ENCODE results near the gene P2RX7.

Gene P2RX7

GRCh38 chr12:121110211-121110940 is 22.3 kb upstream of the P2RX7 start:
- Histone ChIP-seq H3K4me2 (ENCODE audit: low read length) (no peak overlapping the region), H3K4me1 (ENCODE audit: insufficient read depth, low read length, severe bottlenecking) (no peaks in the 10 kb centered on the region), H3K36me3 (ENCODE audit: insufficient read depth, low read length) (no peaks in the 10 kb centered on the region), H2AFZ (ENCODE audit: low read length) (no peak overlapping the region), H3K9me3 (ENCODE audit: low read length) (no peaks in the 10 kb centered on the region), H3F3A (ENCODE audit: insufficient read depth, low read length) (no peaks in the 10 kb centered on the region), H3K9ac (ENCODE audit: low read length) (no peak overlapping the region), H3K4me3 (ENCODE audit: low read depth, low read length, poor library complexity, severe bottlenecking) (no peak overlapping the region), H3K27ac (ENCODE audit: low read depth, low read length, poor library complexity, severe bottlenecking) (no peak overlapping the region), H4K20me1 (ENCODE audit: insufficient read depth, low read length) (no peaks in the 10 kb centered on the region), H3K9me2 (ENCODE audit: low read depth, low read length) (no peaks in the 10 kb centered on the region), H3K79me2 (ENCODE audit: insufficient read depth, low read length) (no peaks in the 10 kb centered on the region), H3K27me3 (ENCODE audit: insufficient read depth, low read length) (peaks cover 4% of the 10 kb centered on the region; the same call in 1 of the 2 replicates)
- TF ChIP-seq EZH2 (IDR thresholded peaks at IDR 0.05; ENCODE audit: borderline replicate concordance, low read length), result no peak
- TF ChIP-seq, protein P1, sequence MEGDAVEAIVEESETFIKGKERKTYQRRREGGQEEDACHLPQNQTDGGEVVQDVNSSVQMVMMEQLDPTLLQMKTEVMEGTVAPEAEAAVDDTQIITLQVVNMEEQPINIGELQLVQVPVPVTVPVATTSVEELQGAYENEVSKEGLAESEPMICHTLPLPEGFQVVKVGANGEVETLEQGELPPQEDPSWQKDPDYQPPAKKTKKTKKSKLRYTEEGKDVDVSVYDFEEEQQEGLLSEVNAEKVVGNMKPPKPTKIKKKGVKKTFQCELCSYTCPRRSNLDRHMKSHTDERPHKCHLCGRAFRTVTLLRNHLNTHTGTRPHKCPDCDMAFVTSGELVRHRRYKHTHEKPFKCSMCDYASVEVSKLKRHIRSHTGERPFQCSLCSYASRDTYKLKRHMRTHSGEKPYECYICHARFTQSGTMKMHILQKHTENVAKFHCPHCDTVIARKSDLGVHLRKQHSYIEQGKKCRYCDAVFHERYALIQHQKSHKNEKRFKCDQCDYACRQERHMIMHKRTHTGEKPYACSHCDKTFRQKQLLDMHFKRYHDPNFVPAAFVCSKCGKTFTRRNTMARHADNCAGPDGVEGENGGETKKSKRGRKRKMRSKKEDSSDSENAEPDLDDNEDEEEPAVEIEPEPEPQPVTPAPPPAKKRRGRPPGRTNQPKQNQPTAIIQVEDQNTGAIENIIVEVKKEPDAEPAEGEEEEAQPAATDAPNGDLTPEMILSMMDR (IDR thresholded peaks at IDR 0.05; ENCODE audit: low read length), result peak; percentile 99

DNA sequence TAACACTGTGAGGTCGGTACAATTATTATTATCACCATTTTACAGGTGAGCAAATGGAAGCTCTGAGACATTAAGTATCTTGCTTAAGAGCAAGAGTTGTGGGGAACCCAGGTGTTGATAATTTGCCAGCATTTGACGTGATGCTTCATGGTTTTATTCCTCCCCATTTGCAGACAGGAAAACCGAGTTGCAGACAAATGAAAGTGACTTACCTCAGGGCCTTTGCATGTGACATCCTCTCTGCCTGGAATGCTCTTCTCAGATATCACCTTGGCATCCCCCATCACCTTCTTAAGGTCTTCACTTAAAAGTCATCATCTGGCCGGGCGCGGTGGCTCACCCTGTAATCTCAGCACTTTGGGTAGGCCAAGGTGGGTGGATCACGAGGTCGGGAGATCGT is 21.0 kb upstream of the P2RX7 start:
- Histone ChIP-seq H4K20me1 (ENCODE audit: insufficient read depth, low read length) (no peaks in the 10 kb centered on the region), H2AFZ (ENCODE audit: low read length) (no peak overlapping the region), H3F3A (ENCODE audit: insufficient read depth, low read length) (no peaks in the 10 kb centered on the region), H3K4me3 (ENCODE audit: low read depth, low read length, poor library complexity, severe bottlenecking) (no peak overlapping the region), H3K4me2 (ENCODE audit: low read length) (no peak overlapping the region), H3K9me3 (ENCODE audit: low read length) (no peaks in the 10 kb centered on the region), H3K9me2 (ENCODE audit: low read depth, low read length) (no peaks in the 10 kb centered on the region), H3K27me3 (ENCODE audit: insufficient read depth, low read length) (0 out of 2 replicates have a peak, but pooled peaks cover under 1% of the 10 kb centered on the region), H3K27ac (ENCODE audit: low read depth, low read length, poor library complexity, severe bottlenecking) (no peak overlapping the region), H3K4me1 (ENCODE audit: insufficient read depth, low read length, severe bottlenecking) (no peaks in the 10 kb centered on the region), H3K79me2 (ENCODE audit: insufficient read depth, low read length) (no peaks in the 10 kb centered on the region), H3K36me3 (ENCODE audit: insufficient read depth, low read length) (no peaks in the 10 kb centered on the region), H3K9ac (ENCODE audit: low read length) (no peak overlapping the region)
- TF ChIP-seq EZH2 (IDR thresholded peaks at IDR 0.05; ENCODE audit: borderline replicate concordance, low read length), result no peak
- TF ChIP-seq, protein P1 (IDR thresholded peaks at IDR 0.05; ENCODE audit: low read length), result no peak

GRCh38 chr12:121112496-121112895 is 20.2 kb upstream of the P2RX7 start:
- no peaks in the 10 kb centered on the region for H4K20me1 ChIP-seq (ENCODE audit: insufficient read depth, low read length)
- H3K4me3 ChIP-seq (ENCODE audit: low read depth, low read length, poor library complexity, severe bottlenecking), result no peak overlapping the region
- H3K9ac ChIP-seq (ENCODE audit: low read length), result no peak overlapping the region
- H3K4me2 ChIP-seq (ENCODE audit: low read length), result no peak overlapping the region
- TF ChIP-seq, protein P1 (IDR thresholded peaks at IDR 0.05; ENCODE audit: low read length), result no peak
- TF ChIP-seq EZH2 (IDR thresholded peaks at IDR 0.05; ENCODE audit: borderline replicate concordance, low read length), result no peak
- H2AFZ ChIP-seq (ENCODE audit: low read length), result no peak overlapping the region
- H3K4me1 ChIP-seq (ENCODE audit: insufficient read depth, low read length, severe bottlenecking), result no peaks in the 10 kb centered on the region
- no peaks in the 10 kb centered on the region for H3K79me2 ChIP-seq (ENCODE audit: insufficient read depth, low read length)
- no peaks in the 10 kb centered on the region for H3F3A ChIP-seq (ENCODE audit: insufficient read depth, low read length)
- H3K9me3 ChIP-seq (ENCODE audit: low read length), result no peaks in the 10 kb centered on the region
- no peak overlapping the region for H3K27ac ChIP-seq (ENCODE audit: low read depth, low read length, poor library complexity, severe bottlenecking)
- no peaks in the 10 kb centered on the region for H3K27me3 ChIP-seq (ENCODE audit: insufficient read depth, low read length)
- no peaks in the 10 kb centered on the region for H3K9me2 ChIP-seq (ENCODE audit: low read depth, low read length)
- H3K36me3 ChIP-seq (ENCODE audit: insufficient read depth, low read length), result no peaks in the 10 kb centered on the region

Measured in OCI-LY1 (cell line).